GM18526 (cell line): ENCODE measurements around the gene MS4A4A.

Experiments used
- POLR2A ChIP-seq: IDR thresholded peaks from 3 replicates; pipeline ENCODE4 v1.6.1; 2011; ENCODE audit not compliant: insufficient read length; ENCODE audit errors: extremely low read depth

The MS4A4A gene

GRCh38 chr11:60332846-60333245, 52.4 kb downstream of the MS4A4A start:
- TF ChIP-seq POLR2A = no peak

GRCh38 chr11:60334005-60334620, 53.6 kb downstream of the MS4A4A start:
- no peak for TF ChIP-seq POLR2A

GRCh38 chr11:60336767-60337391, 56.4 kb downstream of the MS4A4A start:
- no peak for TF ChIP-seq POLR2A

- TF ChIP-seq POLR2A = no peak
Measured at GRCh38 chr11:60338053-60338452, 57.6 kb downstream of the MS4A4A start.

GRCh38 chr11:60339356-60339755, 58.9 kb downstream of the MS4A4A start:
- no peak for TF ChIP-seq POLR2A

GRCh38 chr11:60343094-60343704, 62.7 kb downstream of the MS4A4A start:
- no peak for TF ChIP-seq POLR2A

GRCh38 chr11:60344146-60344545, 63.7 kb downstream of the MS4A4A start:
- no peak for TF ChIP-seq POLR2A

GRCh38 chr11:60345489-60345888, 65.0 kb downstream of the MS4A4A start:
- TF ChIP-seq POLR2A = no peak

GRCh38 chr11:60347084-60347797, 66.8 kb downstream of the MS4A4A start:
- no peak for TF ChIP-seq POLR2A

GRCh38 chr11:60348116-60348515, 67.7 kb downstream of the MS4A4A start:
- TF ChIP-seq POLR2A = no peak

GRCh38 chr11:60349990-60350389, 69.5 kb downstream of the MS4A4A start:
- no peak for TF ChIP-seq POLR2A

GRCh38 chr11:60357771-60358170, 77.3 kb downstream of the MS4A4A start:
- no peak for TF ChIP-seq POLR2A
